ACC112 (cell line): ENCODE results near the gene FKBP14.

Experiments used
- H2AFZ ChIP-seq: fragments of 200-600 bp; sonication (generic); one replicate; pipeline ENCODE4 v1.6.0; 2017; ENCODE audit warnings: antibody characterized with exemption, low read length; ENCODE audit not compliant: unreplicated experiment
- H3K27ac ChIP-seq: fragments of 200-600 bp; sonication (generic); 2 replicates; pipeline ENCODE4 v1.5.1; 2014; ENCODE audit warnings: low read depth, mild to moderate bottlenecking, antibody characterized with exemption, low read length, moderate library complexity
- H3K27me3 ChIP-seq: fragments of 200-600 bp; sonication (generic); 2 replicates; pipeline ENCODE4 v1.6.1; 2014; ENCODE audit warnings: mild to moderate bottlenecking, antibody characterized with exemption, low read length, moderate library complexity, mixed read lengths; ENCODE audit not compliant: insufficient read depth
- H3K36me3 ChIP-seq: fragments of 200-600 bp; sonication (generic); 2 replicates; pipeline ENCODE4 v1.6.1; 2016; ENCODE audit warnings: mild to moderate bottlenecking, antibody characterized with exemption, low read length, moderate library complexity, mixed read lengths; ENCODE audit not compliant: insufficient read depth
- H3K4me1 ChIP-seq: fragments of 200-600 bp; sonication (generic); one replicate; pipeline ENCODE4 v1.6.1; 2016; ENCODE audit warnings: low read length, mixed read lengths; ENCODE audit not compliant: insufficient read depth, unreplicated experiment, control insufficient read depth
- H3K4me3 ChIP-seq: fragments of 200-600 bp; sonication (generic); 2 replicates; pipeline ENCODE4 v1.5.1; 2014; ENCODE audit warnings: mild to moderate bottlenecking, low read depth, low read length
- H3K79me2 ChIP-seq: fragments of 200-600 bp; sonication (generic); one replicate; pipeline ENCODE4 v1.6.0; 2016; ENCODE audit warnings: low read length; ENCODE audit not compliant: control insufficient read depth, unreplicated experiment, insufficient read depth

FKBP14 gene

DNA sequence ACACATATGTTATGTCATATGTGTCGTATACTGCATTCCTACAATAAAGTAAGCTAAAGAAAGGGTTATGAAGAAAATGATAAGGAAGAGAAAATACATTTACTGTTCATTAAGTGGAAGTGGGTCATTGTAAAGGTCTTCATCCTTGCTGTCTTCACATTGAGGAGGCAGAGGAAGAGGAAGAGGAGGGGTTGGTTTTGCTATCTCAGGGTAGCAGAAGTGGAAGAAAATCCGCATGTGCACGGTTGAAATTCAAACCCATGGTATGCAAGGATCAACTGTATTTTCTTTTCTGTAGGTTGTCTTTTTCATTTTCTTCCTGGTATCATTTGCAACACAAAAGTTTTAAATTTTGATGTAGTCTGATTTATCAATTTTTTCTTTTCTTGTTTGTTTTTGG lies 8.0 kb upstream of the FKBP14 start:
- Histone ChIP-seq H3K27ac (no peak overlapping the region), H3K36me3 (no peaks in the 10 kb centered on the region), H2AFZ (no peak overlapping the region), H3K4me1 (peaks cover 22% of the 10 kb centered on the region), H3K79me2 (peaks cover 29% of the 10 kb centered on the region), H3K4me3 (no peak overlapping the region), H3K27me3 (no peaks in the 10 kb centered on the region)

DNA sequence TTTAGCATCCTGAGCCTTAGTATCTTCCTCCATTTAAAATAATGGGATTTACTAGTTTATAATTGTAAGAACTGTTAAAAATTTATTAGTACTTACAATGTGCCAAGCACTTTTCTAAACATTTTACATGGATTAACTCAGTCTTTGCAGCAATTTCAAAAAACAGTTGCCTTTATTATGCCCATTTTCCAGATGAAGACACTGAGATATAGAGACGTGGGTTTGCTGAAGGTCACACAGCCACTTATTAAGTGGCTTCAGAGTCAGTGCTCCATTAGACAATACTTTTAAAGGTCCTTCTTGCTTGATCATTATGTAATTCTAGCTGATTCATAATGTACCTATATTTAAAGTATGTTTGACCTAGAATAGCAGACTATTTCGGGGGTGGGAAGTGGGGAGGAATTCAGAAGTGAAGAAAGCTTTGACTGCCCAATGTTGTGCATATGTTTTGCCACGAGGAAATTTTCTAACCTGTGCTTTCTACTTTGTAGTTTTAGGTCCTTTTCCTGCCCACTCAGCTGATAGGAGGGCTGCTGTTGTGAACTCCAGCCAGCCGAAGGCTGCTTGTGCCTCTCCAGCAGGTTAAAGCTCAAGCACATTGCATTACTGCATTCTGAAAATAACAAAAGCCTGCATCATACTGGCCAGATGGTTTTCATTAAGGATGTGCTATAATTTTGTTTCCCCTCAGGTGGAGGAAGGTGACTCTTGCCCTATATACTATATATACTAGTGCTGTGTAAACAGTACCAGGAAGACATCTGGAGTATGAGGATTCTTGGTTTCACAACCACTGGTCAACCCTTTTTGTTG lies 6.0 kb upstream of the FKBP14 start:
- Histone ChIP-seq H3K4me1 (peaks cover 18% of the 10 kb centered on the region), H3K4me3 (no peak overlapping the region), H3K36me3 (no peaks in the 10 kb centered on the region), H3K79me2 (peaks cover 35% of the 10 kb centered on the region), H3K27me3 (no peaks in the 10 kb centered on the region), H3K27ac (no peak overlapping the region), H2AFZ (no peak overlapping the region)

- H3K27me3 ChIP-seq = no peaks in the 10 kb centered on the region
- peak overlapping the region; percentile 94 for H2AFZ ChIP-seq
- H3K79me2 ChIP-seq = peaks cover 51% of the 10 kb centered on the region
- H3K4me3 ChIP-seq = peak overlapping the region; percentile 92
- H3K36me3 ChIP-seq = no peaks in the 10 kb centered on the region
- no peak overlapping the region for H3K27ac ChIP-seq
- H3K4me1 ChIP-seq = peaks cover 26% of the 10 kb centered on the region
Measured at GRCh38 chr7:30029696-30030095, 3.2 kb upstream of the FKBP14 start.

- peak overlapping the region; percentile 94 for H2AFZ ChIP-seq
- H3K36me3 ChIP-seq = no peaks in the 10 kb centered on the region
- peaks cover 28% of the 10 kb centered on the region for H3K4me1 ChIP-seq
- peaks cover 53% of the 10 kb centered on the region for H3K79me2 ChIP-seq
- no peaks in the 10 kb centered on the region for H3K27me3 ChIP-seq
- H3K4me3 ChIP-seq = peak overlapping the region; percentile 92
- peak overlapping the region; percentile 8; the same call in 1 of the 2 replicates for H3K27ac ChIP-seq
Measured at GRCh38 chr7:30028749-30029635, 2.5 kb upstream of the FKBP14 start.

DNA sequence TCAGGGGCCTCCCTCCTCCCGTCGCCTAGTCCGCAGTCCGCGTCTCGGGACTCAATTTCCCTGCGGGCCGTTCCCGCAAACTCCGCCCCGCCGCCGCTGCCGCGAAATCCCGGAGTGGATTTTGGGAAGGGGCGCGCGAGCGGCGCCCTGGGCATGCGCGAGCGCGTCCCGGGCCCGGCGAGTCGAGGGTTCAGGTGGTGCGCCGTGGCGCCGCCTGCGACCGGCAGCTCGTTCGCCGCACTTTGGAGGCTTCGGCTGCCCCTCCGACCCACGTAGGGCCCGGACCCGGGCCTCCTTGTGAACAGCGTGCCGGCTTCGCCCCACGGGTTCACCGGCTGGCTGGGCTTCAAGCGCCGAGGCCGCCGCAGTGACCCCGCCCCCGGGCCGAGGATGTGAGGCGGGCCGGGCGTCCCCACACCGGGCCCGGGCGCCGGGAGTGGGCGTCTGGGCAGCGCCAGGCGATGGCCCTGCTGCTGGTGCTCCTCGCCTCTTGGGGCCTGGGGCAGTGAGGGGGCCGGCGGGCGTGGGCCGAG lies 1.8 kb upstream of the FKBP14 start, which contains the start of gene PLEKHA8:
PLEKHA8 (plus strand) TSS at position 197 of the 533 bp plus-strand sequence. CDS start 351 bp downstream, outside the sequence.
- H3K79me2 ChIP-seq = peaks cover 61% of the 10 kb centered on the region
- peak within 1 kb of the TSS; percentile 92 for H3K4me3 ChIP-seq
- H3K27ac ChIP-seq = peak within 1 kb of the TSS; percentile 22; the same call in 1 of the 2 replicates
- H2AFZ ChIP-seq = peak within 1 kb of the TSS; percentile 94
- no peaks in the 10 kb centered on the region for H3K27me3 ChIP-seq
- peaks cover 28% of the 10 kb centered on the region for H3K4me1 ChIP-seq
- no peaks in the 10 kb centered on the region for H3K36me3 ChIP-seq

DNA sequence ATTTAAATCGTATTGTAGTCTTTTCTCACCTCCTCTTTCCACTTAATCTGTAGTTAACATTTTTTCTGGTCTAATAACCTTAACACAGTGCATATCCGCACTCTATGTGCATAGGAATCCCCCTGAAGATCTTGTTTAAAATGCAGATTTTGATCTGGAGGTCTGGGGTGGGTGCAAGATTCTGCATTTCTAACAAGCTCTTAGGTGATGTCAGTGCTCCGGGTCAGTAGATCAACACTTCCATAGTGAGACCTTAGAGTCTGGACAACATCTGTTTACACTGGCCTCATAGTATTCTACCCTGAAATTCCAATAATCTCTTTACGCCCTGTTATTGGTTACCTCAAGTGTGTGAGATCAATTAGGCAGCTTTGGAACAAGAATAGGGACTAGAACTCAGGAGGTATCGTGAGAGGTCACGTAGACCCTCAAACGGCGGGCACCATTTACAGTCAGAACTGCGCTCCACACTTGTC lies 1.3 kb upstream of the FKBP14 start:
- Histone ChIP-seq H3K79me2 (peaks cover 64% of the 10 kb centered on the region), H3K4me1 (peaks cover 24% of the 10 kb centered on the region), H3K27me3 (no peaks in the 10 kb centered on the region), H2AFZ (peak overlapping the region; percentile 94), H3K27ac (no peak overlapping the region), H3K4me3 (peak overlapping the region; percentile 92), H3K36me3 (no peaks in the 10 kb centered on the region)

DNA sequence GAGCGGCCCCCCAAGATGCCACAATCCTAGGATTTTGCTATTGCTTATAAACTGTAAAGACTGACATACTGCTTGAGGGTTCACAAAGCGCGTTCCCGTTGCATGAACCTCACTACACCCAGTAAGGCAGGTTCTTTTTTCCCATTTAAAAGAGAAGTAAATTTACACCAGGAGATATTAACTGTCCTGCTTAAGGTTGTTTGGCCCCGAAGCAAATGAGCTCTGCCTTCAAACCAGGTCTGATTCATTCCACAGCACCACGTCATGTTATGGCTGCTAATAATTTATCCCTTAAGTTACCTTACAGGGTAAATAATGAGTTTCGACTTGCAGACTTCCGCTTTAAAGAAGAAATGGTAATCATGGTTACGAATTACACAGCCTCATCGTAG lies 559 bp upstream of the FKBP14 start:
- Histone ChIP-seq H3K27ac (peak overlapping the region; percentile 22), H3K4me1 (peaks cover 19% of the 10 kb centered on the region), H3K79me2 (peaks cover 64% of the 10 kb centered on the region)

DNA sequence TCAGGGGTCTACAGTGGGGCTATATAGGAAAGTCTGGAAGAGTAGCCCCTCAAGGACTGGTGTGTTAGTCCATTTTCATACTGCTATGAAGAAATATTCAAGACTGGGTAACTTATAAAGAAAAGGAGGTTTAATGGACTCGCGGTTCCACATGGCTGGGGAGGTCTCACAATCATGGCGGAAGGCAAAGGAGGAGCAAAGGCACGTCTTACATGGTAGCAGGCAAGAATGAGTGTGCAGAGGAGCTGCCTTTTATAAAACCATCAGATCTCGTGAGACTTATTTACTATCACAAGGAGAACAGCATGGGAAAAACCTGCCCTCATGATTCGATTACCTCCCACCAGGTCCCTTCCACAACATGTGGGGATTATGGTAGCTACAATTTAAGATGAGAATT lies 3.0 kb downstream of the FKBP14 start:
- peaks cover 32% of the 10 kb centered on the region for H3K79me2 ChIP-seq
- peaks cover 30% of the 10 kb centered on the region for H3K4me1 ChIP-seq

More for the DNA sequence above, 559 bp upstream of the FKBP14 start:
- Histone ChIP-seq H3K4me3 (peak overlapping the region; percentile 92), H3K36me3 (no peaks in the 10 kb centered on the region), H3K27me3 (no peaks in the 10 kb centered on the region), H2AFZ (peak overlapping the region; percentile 94)

DNA sequence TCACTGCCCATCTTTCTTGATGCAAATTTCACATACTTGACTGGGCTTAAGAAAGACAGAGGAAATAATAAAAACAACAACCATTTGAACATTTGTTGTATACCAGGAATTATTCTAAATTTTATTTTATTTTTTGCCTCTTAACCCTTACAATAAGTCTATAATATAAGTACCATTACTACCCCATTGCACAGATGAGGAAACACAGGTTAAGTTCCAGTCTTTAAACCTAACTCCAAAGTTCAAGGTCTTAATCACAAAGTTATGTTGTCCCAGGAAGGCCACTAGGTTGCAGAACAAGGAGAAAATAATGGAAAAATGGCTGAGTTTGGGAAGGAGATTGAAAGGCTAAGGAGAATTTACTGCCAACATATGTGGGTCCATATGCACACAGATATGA lies 3.5 kb downstream of the FKBP14 start:
- H3K4me3 ChIP-seq = no peak overlapping the region
- H3K79me2 ChIP-seq = peaks cover 32% of the 10 kb centered on the region
- peaks cover 34% of the 10 kb centered on the region for H3K4me1 ChIP-seq
- H3K36me3 ChIP-seq = no peaks in the 10 kb centered on the region
- no peaks in the 10 kb centered on the region for H3K27me3 ChIP-seq
- no peak overlapping the region for H3K27ac ChIP-seq
- H2AFZ ChIP-seq = no peak overlapping the region

More for the DNA sequence above, 3.0 kb downstream of the FKBP14 start:
- H3K27ac ChIP-seq = no peak overlapping the region
- no peak overlapping the region for H3K4me3 ChIP-seq
- no peaks in the 10 kb centered on the region for H3K36me3 ChIP-seq
- H2AFZ ChIP-seq = no peak overlapping the region
- H3K27me3 ChIP-seq = no peaks in the 10 kb centered on the region

DNA sequence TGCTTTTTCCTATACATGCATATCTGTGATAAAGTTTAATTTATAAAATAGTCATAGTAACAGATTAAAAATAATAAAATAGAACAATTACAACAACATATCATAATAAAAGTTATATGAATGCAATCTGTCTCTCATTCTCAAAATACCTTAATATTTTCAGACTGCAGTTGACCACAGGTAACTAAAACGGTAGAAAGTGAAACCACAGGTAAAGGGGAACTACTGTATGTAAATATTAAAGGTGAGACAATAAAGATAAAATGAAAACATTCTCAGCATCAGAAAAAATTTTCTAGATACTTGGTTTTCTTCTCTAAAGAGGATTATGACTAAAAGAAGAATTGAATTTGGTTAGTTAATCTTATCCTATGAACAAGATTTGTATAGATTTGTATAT lies 6.0 kb downstream of the FKBP14 start:
- Histone ChIP-seq H3K4me3 (no peak overlapping the region), H3K27ac (peak overlapping the region; percentile 24; the same call in 1 of the 2 replicates), H3K4me1 (peaks cover 31% of the 10 kb centered on the region), H3K36me3 (no peaks in the 10 kb centered on the region), H3K79me2 (peaks cover 24% of the 10 kb centered on the region), H3K27me3 (no peaks in the 10 kb centered on the region), H2AFZ (no peak overlapping the region)
